Ishikawa (cell line): ENCODE data around the gene PHKA2.

ENCODE experiments used
- CREB1 ChIP-seq: IDR thresholded peaks from 2 replicates; pipeline ENCODE4 v1.6.1; 2012; ENCODE audit warnings: low read depth
- EP300 ChIP-seq: IDR thresholded peaks from 2 replicates; pipeline ENCODE4 v1.6.1; 2012; ENCODE audit warnings: borderline replicate concordance

- TF ChIP-seq EP300, result no peak
- no peak for TF ChIP-seq CREB1
These were observed 19.8 kb upstream of the PHKA2 start for GRCh38 chrX:19003756-19004155.
